Endothelial cell of umbilical vein (primary cell): ENCODE results near the gene FBXO44. TPM values are rescaled to one million over a fixed set of nuclear protein-coding genes. Genes with fewer than 3 reads are reported as not detected.

Source experiments
- BruUV-seq: library from RNA; stranded (reverse); fragments of 400-500 nt; replicated peaks from 2 replicates; lab custom pipeline; 2021; lab: Mats Ljungman, UMichigan
- CTCF ChIA-PET: fragments of 300-600, 350-600 bp; sonication (Branson Sonifier 250); formaldehyde crosslinking; loops from one replicate; lab custom pipeline; 2021; ENCODE audit warnings: antibody characterized with exemption, inconsistent platforms; lab: Charles Lee
- POLR2A ChIA-PET: fragments of 300-600, 350-600 bp; sonication (Branson Sonifier 250); formaldehyde crosslinking; loops from one replicate; lab custom pipeline; 2021; ENCODE audit warnings: antibody characterized with exemption, inconsistent platforms; lab: Charles Lee
- DNase-seq: peaks from one replicate; pipeline ENCODE4 v3.0.0-alpha.2; 2011; ENCODE audit warnings: low read depth, low spot score
- FAIRE-seq: peaks from 2 replicates; lab custom pipeline; 2011; peaks lifted over from hg19 to GRCh38; lab: Jason Lieb, UNC
- H2AFZ ChIP-seq: 2 replicates; pipeline ENCODE4 v1.6.0; 2012; ENCODE audit warnings: low read depth, low read length, control low read depth, inconsistent platforms
- H3K27ac ChIP-seq: 2 replicates; pipeline ENCODE4 v1.5.1; 2011; ENCODE audit warnings: low read depth, mild to moderate bottlenecking, control low read depth, low read length, moderate library complexity; ENCODE audit not compliant: insufficient read depth
- H3K27me3 ChIP-seq, 2 experiments: 2 replicates each; pipeline versions ENCODE4 v1.6.0 to v1.6.1; 2011; ENCODE audit warnings: low read length in 2 of 2, mixed read lengths in 1 of 2; ENCODE audit not compliant: control insufficient read depth in 2 of 2, insufficient read depth in 2 of 2
- H3K36me3 ChIP-seq, 2 experiments: 2 replicates in 1 of 2; 3 replicates in 1 of 2; pipeline ENCODE4 v1.5.1; 2011; ENCODE audit warnings: low read length in 2 of 2, mild to moderate bottlenecking in 1 of 2, moderate library complexity in 1 of 2; ENCODE audit not compliant: control insufficient read depth in 2 of 2, insufficient read depth in 2 of 2; ENCODE audit errors: extremely low read depth in 1 of 2
- H3K4me1 ChIP-seq: 3 replicates; pipeline ENCODE4 v1.5.1; 2011; ENCODE audit warnings: mild to moderate bottlenecking, low read length; ENCODE audit not compliant: control insufficient read depth, insufficient read depth; ENCODE audit errors: extremely low read depth
- H3K4me2 ChIP-seq: 2 replicates; pipeline ENCODE4 v1.6.1; 2011; ENCODE audit warnings: low read length, control low read depth, mixed read lengths; ENCODE audit not compliant: insufficient read depth
- H3K4me3 ChIP-seq, 3 experiments: fragments of 200-600 bp in 1 of 3; sonication (generic), shearing (Covaris generic) in 1 of 3; replicated peaks in 1 of 3; 2 replicates each; pipeline ENCODE4 v1.5.1; 2011 to 2016; ENCODE audit warnings: control low read depth in 3 of 3, low read length in 3 of 3, mild to moderate bottlenecking in 2 of 3, inconsistent platforms in 1 of 3, low read depth in 1 of 3, moderate library complexity in 1 of 3; ENCODE audit not compliant: insufficient read depth in 1 of 3
- H3K79me2 ChIP-seq: 2 replicates; pipeline ENCODE4 v1.6.0; 2012; ENCODE audit warnings: low read length, inconsistent platforms; ENCODE audit not compliant: control insufficient read depth, insufficient read depth
- H3K9ac ChIP-seq: replicated peaks from 2 replicates; pipeline ENCODE3; 2011; ENCODE audit warnings: low read length, control low read depth; ENCODE audit not compliant: insufficient read depth; ENCODE audit errors: extremely low read depth
- H3K9me1 ChIP-seq: replicated peaks from 3 replicates; pipeline ENCODE4 v1.6.0; 2011; ENCODE audit warnings: mild to moderate bottlenecking, low read length; ENCODE audit not compliant: control insufficient read depth, insufficient read depth; ENCODE audit errors: extremely low read depth
- H3K9me3 ChIP-seq: replicated peaks from 2 replicates; pipeline ENCODE4 v1.5.1; 2012; ENCODE audit warnings: low read length, inconsistent platforms; ENCODE audit not compliant: control insufficient read depth, insufficient read depth
- H4K20me1 ChIP-seq: replicated peaks from 2 replicates; pipeline ENCODE3; 2011; ENCODE audit warnings: mild to moderate bottlenecking, low read length; ENCODE audit not compliant: control insufficient read depth, insufficient read depth; ENCODE audit errors: extremely low read depth
- CTCF ChIP-seq, 2 donors: IDR thresholded peaks; 1 replicate in 1 of 2; 2 replicates in 1 of 2; pipeline ENCODE4 v1.5.1; 2011; ENCODE audit warnings: low read length in 2 of 2, mild to moderate bottlenecking in 2 of 2, moderate library complexity in 2 of 2, control low read depth in 1 of 2, inconsistent platforms in 1 of 2, low read depth in 1 of 2; ENCODE audit not compliant: insufficient read depth in 1 of 2; ENCODE audit errors: extremely low read depth in 1 of 2
- EZH2 ChIP-seq: IDR thresholded peaks from 2 replicates; pipeline ENCODE4 v1.6.1; 2012; ENCODE audit warnings: borderline replicate concordance, low read depth, mild to moderate bottlenecking, moderate library complexity, low read length, inconsistent platforms; ENCODE audit not compliant: severe bottlenecking
- FOS ChIP-seq: IDR thresholded peaks from 2 replicates; pipeline ENCODE4 v1.6.1; 2011; ENCODE audit warnings: mild to moderate bottlenecking, low read length, moderate library complexity, borderline replicate concordance; ENCODE audit not compliant: insufficient read depth
- GATA2 ChIP-seq: IDR thresholded peaks from 2 replicates; pipeline ENCODE4 v1.7.0; 2011; ENCODE audit warnings: low read depth, mild to moderate bottlenecking, moderate library complexity, mixed read lengths, low read length; ENCODE audit not compliant: insufficient read length, insufficient read depth
- JUN ChIP-seq: IDR thresholded peaks from 2 replicates; pipeline ENCODE4 v1.6.1; 2011; ENCODE audit warnings: borderline replicate concordance, low read depth; ENCODE audit not compliant: insufficient read length, insufficient read depth
- MAX ChIP-seq: IDR thresholded peaks from 2 replicates; pipeline ENCODE4 v1.6.1; 2011; ENCODE audit not compliant: insufficient read depth, insufficient read length
- MYC ChIP-seq: IDR thresholded peaks from one replicate; pipeline ENCODE4 v1.6.1; 2011; ENCODE audit warnings: mild to moderate bottlenecking, low read depth, low read length
- POLR2A ChIP-seq: IDR thresholded peaks from 2 replicates; pipeline ENCODE4 v1.6.1; 2012; ENCODE audit warnings: low read depth, mild to moderate bottlenecking, control low read depth, low read length
- POLR2AphosphoS5 ChIP-seq: IDR thresholded peaks from 2 replicates; pipeline ENCODE4 v1.6.1; 2012; ENCODE audit warnings: low read depth, mild to moderate bottlenecking, control low read depth, low read length, moderate library complexity; ENCODE audit not compliant: insufficient read depth
- dilution Hi-C: fragments of 300-500 bp; cut with MboI; formaldehyde crosslinking; loops from one replicate; pipeline ENCODE4 v1.15.0; 2019; ENCODE audit warnings: low sequenced_read_pairs; ENCODE audit not compliant: extremely low pct_ligation_motif_present
- intact Hi-C: fragments of 100-400 bp; cut with micrococcal nuclease; formaldehyde crosslinking; loops from one replicate; pipeline ENCODE4 v1.10.0; 2022
- polyA plus RNA-seq, 4 experiments: library from polyadenylated mRNA; depleted of rRNA in 3 of 4; stranded (reverse) in 3 of 4; unstranded in 1 of 4; fragments of >200 nt; gene quantifications; 2 replicates each; pipeline versions ENCODE4 v1.2.1 to v1.2.3, GENCODE V29; 2011 to 2012; ENCODE audit warnings: missing spikeins in 1 of 4
- total RNA-seq: library from RNA; stranded (reverse); gene quantifications from 2 replicates; pipeline ENCODE4 v1.2.3, GENCODE V29; 2021

The FBXO44 gene
- total and polyA plus RNA-seq, 2 donors (not counting 3 experiments of a cell fraction or from before 2014, with no cell fraction given): 16.8 to 22.5 TPM

GRCh38 chr1:11623702-11624101, 31.0 kb upstream of the FBXO44 start:
- no peak overlapping the region for H3K27ac ChIP-seq
- no peak for TF ChIP-seq POLR2A
- no peak for TF ChIP-seq CTCF (IDR thresholded peaks at IDR 0.05; ENCODE audit: extremely low read depth in 1 of 2, insufficient read depth in 1 of 2, low read depth in 1 of 2, low read length in 2 of 2)
- H4K20me1 ChIP-seq: no peaks in the 10 kb centered on the region
- H3K36me3 ChIP-seq: no peaks in the 10 kb centered on the region
- intact Hi-C loops (no loop called here), dilution Hi-C loops (no loop called here)
- H2AFZ ChIP-seq: no peak overlapping the region
- FAIRE-seq: no peak
- H3K4me3 ChIP-seq: no peak overlapping the region
- H3K79me2 ChIP-seq: no peaks in the 10 kb centered on the region
- ChIA-PET CTCF (interaction anchor here (1.3 to 1.9 kb wide), 2 partner anchors 96 to 586 kb away, joined by 3 to 4 read pairs; no protein-coding TSS in a partner anchor), POLR2A (no interaction called here)
- DNase-seq: no peak
- no peaks in the 10 kb centered on the region for H3K27me3 ChIP-seq
- H3K4me1 ChIP-seq: no peaks in the 10 kb centered on the region
- no peak overlapping the region for H3K9ac ChIP-seq
- no peaks in the 10 kb centered on the region for H3K9me3 ChIP-seq
- H3K4me2 ChIP-seq: no peak overlapping the region
- H3K9me1 ChIP-seq: no peaks in the 10 kb centered on the region
- BruUV-seq: no TSS peak

- no peaks in the 10 kb centered on the region for H3K27me3 ChIP-seq
- POLR2A ChIA-PET: no interaction called here
- dilution Hi-C loops: no loop called here
Measured at GRCh38 chr1:11626551-11626950, 28.1 kb upstream of the FBXO44 start.

More at GRCh38 chr1:11626551-11626950, 28.1 kb upstream of the FBXO44 start:
- H3K4me1 ChIP-seq: no peaks in the 10 kb centered on the region
- BruUV-seq: no TSS peak
- intact Hi-C loops: no loop called here
- TF ChIP-seq EZH2: no peak
- TF ChIP-seq FOS: no peak
- TF ChIP-seq CTCF (IDR thresholded peaks at IDR 0.05; ENCODE audit: extremely low read depth in 1 of 2, insufficient read depth in 1 of 2, low read depth in 1 of 2, low read length in 2 of 2): no peak
- no peak for TF ChIP-seq POLR2AphosphoS5
- no peak for TF ChIP-seq MAX
- TF ChIP-seq GATA2: no peak
- TF ChIP-seq POLR2A: no peak
- TF ChIP-seq JUN: no peak
- no peak for TF ChIP-seq MYC
- H3K9ac ChIP-seq: no peak overlapping the region
- no peak overlapping the region for H2AFZ ChIP-seq
- no peaks in the 10 kb centered on the region for H3K9me1 ChIP-seq
- no peaks in the 10 kb centered on the region for H3K79me2 ChIP-seq
- CTCF ChIA-PET: interaction anchor here (0.9 to 1.5 kb wide), 2 partner anchors 11 to 19 kb away, joined by 3 read pairs; no protein-coding TSS in a partner anchor
- no peak for FAIRE-seq
- no peaks in the 10 kb centered on the region for H4K20me1 ChIP-seq
- H3K27ac ChIP-seq: no peak overlapping the region
- no peaks in the 10 kb centered on the region for H3K9me3 ChIP-seq
- no peaks in the 10 kb centered on the region for H3K36me3 ChIP-seq
- H3K4me3 ChIP-seq: no peak overlapping the region
- no peak overlapping the region for H3K4me2 ChIP-seq
- no peak for DNase-seq
